Kidney capillary endothelial cell (primary cell): ENCODE data around the gene KIRREL3.

ENCODE experiments used
- DNase-seq: peaks from one replicate; pipeline ENCODE4 v3.0.0-alpha.2; 2018; ENCODE audit warnings: low spot score

KIRREL3 gene

DNA sequence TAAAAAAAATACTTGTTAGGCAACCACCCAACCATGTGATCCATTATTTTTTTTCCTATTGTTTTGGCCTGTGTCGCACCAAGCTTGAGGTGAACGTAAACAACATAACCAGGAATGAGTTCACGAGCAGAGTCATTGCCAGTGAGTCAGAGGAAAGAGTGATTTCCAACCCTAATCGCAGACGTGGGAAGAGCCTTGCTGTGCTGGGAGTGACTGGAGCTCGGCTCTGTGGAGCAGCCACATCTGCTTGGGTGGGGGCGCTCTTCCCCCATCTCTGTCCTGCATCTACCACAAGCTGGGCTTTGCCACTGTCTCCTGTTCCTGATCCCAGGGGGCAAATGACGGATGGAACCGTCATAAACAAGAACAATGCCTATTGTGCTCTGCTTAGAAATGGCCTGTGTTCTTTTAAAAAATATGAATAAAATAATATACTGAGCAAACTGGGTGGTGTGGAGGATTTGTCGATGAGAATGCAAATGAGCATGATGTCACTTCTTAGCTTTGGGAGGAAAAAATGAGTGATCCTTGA lies 210.0 kb downstream of the KIRREL3 start:
- DNase-seq = peak; percentile 99

DNA sequence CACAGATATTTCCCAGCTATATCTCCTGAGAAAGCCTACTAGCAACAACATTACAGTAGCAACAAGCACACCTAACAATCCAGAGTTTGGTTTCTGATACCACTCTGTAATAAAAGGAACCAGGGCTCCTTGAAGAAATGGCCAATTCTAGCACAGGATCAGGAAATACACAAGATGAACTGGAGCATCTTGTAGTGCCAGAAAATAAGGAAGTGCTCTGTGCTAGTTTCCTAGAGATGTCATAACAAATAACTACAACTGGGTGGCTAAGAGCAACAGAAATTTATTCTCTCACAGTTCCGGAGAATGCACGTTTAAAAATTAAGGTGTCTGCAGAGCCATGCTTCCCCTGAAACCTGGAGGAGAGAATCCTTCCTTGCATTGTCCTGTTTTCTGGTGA lies 217.8 kb downstream of the KIRREL3 start:
- no peak for DNase-seq

- DNase-seq = no peak
These were observed 218.6 kb downstream of the KIRREL3 start for GRCh38 chr11:126781942-126782341.

DNA sequence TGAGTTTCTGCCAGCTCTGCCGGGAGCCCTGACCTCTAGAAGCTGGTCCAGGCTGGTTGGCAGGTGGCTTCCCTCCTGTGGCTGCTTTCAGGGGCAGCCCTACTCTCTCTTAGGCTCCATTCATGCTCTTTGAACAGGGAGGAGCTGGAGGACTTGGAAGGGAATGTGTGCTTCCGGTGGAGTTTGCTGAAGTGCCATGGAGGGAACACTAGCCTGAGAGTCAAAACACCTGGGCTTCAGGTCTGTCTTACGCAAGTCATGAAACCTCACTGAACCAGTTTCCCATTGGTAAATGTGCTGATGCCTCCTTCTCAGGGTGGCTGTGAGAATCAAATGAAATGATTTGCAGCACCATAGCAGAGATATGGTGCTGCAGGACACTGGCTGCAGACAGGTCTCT lies 224.5 kb downstream of the KIRREL3 start:
- DNase-seq = no peak

- no peak for DNase-seq
These were observed 228.3 kb downstream of the KIRREL3 start for GRCh38 chr11:126772267-126772666.

GRCh38 chr11:126768702-126769101 lies 231.9 kb downstream of the KIRREL3 start:
- DNase-seq = no peak

- DNase-seq = no peak
These were observed 234.1 kb downstream of the KIRREL3 start for GRCh38 chr11:126766440-126766839.

DNA sequence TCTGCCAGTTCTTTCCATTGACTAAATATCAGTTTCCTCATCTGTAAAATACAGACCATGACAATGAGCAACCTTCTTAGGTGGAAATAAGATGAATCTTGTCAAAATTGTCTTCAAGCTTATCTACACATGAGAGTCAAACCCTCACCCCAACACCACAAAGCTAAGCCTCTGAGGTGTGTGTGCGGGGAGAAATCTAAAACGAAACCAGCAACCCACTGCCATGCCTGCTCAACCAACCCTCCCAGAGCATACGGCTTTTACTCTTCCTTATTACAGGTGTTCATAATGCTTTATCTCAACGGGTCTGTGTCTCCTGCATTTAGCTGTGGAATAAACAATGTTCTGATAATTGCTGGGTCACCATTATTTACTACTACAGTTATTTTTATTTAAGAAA lies 235.4 kb downstream of the KIRREL3 start:
- no peak for DNase-seq

- DNase-seq = no peak
These were observed 236.3 kb downstream of the KIRREL3 start for GRCh38 chr11:126764231-126764630.

GRCh38 chr11:126756855-126757254 lies 243.7 kb downstream of the KIRREL3 start:
- no peak for DNase-seq

- no peak for DNase-seq
These were observed 244.1 kb downstream of the KIRREL3 start for GRCh38 chr11:126756421-126756820.

DNA sequence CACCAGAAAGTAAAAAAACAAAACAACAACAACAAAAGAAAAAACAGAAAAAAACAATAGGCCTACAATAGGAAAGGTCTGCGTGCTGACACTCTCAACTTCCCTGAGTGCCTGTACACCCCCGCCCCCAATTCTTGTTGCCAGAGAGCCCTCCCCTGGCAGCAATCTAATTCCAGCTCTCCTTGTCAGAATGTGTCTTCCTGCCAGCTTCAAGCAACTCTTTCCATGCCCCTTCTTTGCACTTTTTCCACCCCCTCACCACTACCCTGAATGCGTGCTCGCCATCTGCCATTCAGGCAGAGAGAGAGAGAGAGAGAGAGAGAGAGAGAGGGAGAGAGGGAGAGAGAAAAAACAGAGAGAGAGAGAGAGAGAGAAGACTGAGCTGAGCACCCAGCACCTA lies 245.0 kb downstream of the KIRREL3 start:
- DNase-seq = no peak

DNA sequence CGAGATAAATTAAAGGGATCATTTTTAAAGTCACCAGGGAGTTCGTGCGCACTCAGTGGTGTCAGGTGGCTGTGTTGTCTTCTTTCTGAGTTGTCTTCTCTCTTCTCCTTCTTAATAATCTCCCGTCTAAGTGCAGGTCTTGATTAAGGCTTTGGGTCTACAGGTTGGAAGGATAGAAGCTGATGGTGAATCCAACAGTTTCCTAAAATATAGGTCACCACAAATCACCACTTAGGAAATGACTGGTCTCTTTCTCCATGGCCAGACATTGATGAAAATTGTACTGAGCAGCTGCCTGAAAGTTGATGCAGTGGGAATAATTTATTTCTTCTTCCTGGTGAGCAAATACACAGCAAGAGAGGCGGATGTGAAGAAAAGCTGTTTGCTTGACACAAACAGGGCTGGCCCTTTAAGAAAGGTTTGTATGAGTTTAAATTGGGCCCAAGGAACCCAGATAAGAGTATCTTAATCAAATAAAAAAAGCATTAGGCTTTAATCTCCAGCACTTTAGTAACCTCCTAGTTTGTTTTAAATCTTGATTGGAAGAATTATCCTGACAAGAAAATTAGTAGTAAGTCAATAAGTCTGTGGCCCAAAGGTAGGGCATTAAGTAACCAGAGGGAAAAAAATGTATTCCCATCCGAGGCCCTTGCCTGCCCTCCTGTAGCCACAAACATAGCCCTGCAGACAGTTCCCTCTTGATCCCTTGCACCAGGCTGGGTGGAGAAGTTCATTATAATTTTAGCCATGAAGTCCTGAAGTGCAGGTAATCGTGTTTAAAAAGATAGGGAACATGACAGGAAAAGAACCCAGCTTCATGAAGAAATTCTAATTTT lies 245.8 kb downstream of the KIRREL3 start:
- DNase-seq = no peak

DNA sequence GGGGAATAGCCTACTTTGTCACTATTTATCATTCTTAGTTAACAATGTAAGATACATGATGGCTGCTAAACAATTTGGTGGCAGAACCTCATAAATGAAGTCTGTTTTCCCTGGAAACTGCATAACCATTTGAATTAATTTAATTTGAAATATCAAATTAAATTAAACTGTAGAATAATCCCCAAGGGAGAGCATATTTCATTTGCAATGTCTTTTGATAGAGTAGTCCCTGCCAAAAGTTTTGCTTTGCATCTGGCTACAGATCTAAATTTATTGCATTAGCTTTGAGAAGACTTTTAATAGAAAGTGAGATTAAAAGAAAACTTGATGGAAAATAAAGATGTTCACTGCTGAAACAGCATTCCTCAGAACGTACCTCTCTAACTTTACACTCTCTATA lies 246.6 kb downstream of the KIRREL3 start:
- no peak for DNase-seq

DNA sequence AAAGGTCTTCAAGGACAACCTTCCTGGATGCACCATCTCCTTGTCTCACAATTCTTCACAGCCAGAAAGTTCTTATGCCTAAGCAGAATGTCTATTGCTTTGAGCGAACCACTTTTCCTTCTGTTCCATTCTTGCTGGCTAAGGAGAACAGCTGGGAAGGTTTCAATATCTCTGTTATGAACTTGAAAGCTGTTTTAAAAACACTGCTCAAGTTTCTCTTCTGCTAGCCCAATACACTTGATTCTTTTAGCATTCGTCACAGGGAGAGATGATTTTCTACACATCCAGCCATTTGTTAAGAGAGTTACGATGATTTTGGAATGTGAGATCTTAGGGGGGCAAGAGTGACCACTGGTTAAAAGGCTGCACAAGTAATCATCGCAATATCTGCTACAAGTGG lies 249.3 kb downstream of the KIRREL3 start:
- no peak for DNase-seq

DNA sequence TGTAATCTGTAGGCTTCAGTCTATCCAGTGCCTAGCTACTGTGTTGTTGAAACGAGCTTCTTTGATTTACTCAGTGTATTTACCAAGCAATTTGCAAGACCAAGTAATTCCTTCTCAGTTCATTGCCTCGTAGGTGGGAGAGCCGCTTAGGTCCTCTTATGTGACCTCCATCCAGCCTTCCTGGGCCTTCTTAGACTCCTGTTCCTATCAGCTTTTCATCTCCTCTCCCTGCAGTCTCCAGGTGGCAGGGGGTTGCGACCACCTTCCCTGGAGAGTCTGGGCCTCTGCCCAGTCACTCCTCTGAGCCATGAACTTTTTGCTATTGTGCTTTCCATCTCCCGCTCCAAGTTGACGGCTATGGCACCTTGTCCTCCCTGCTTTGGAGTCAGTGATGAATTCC lies 251.8 kb downstream of the KIRREL3 start:
- no peak for DNase-seq

GRCh38 chr11:126748100-126748791 lies 252.3 kb downstream of the KIRREL3 start:
- peak; percentile 19 for DNase-seq

GRCh38 chr11:126747315-126747714 lies 253.3 kb downstream of the KIRREL3 start:
- DNase-seq = no peak

DNA sequence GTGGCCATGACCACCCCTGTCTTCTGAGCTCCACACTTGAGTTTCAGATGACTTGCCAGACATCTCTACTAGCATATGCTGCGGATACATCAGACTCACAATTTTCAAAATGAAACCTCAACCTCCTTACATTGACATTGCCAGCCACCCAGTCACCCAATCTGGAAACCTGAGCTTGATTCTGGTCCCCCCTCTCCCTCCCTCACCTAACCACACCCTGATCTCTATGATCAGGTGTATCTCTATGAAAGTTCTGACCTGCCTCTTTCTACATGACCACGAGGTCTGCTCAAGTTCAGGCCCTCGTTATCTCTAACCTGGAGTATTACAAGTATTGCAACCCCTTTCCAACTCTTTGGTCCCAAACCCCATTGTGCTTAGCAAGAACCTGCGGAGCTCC lies 254.1 kb downstream of the KIRREL3 start:
- DNase-seq = no peak

GRCh38 chr11:126744699-126745098 lies 255.9 kb downstream of the KIRREL3 start:
- no peak for DNase-seq

DNA sequence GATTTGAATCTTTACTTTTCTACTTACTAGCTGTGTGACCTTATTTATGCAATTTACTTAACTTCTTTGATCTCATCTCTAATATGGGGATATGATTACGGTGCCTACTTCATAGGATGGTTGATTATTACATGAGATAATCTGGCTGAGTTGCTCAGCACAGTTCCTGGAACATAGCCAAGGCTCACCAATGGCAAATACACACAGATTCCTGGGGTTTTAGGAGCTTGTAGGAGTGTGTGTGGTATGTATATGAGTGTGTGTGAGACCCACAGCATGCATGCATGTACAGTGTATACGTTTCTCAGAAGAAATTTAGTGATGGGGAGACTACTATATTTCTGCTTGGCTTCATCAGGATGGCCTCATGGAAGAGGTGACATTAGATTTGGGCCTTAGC lies 256.9 kb downstream of the KIRREL3 start:
- no peak for DNase-seq

- no peak for DNase-seq
These were observed 258.0 kb downstream of the KIRREL3 start for GRCh38 chr11:126742582-126742981.

- DNase-seq = no peak
These were observed 259.7 kb downstream of the KIRREL3 start for GRCh38 chr11:126740846-126741245.
